ENCODE data around the gene SORBS2. TPM values are rescaled to one million over a fixed set of nuclear protein-coding genes. Genes with fewer than 3 reads are reported as not detected.
"Not testable (repeated sequence)": the region's sequence is repeated elsewhere in the genome, so short reads cannot be mapped to it uniquely, and the experiment has no call there.

SORBS2 gene
- total RNA-seq, 2 experiments from 2014 or later: not detected

DNA sequence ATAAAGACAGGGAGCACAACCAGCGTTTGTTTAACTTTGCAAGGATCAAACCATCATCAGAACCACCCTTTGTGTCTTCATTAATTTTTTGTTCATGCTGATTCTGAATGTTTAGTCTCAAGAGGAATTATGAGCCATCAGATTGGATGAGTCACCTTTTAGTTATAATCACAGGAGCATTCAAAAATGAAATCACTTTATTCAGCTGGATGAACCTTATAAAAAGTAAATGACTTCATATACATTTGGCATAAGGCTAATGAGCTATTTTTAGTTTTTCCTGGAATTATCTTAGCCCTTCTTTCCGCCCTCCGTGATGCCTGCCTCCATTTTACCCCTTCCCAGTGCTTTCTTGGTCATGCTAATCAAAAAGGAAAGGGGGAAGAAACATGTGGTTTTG lies 103.6 kb downstream of the SORBS2 start:
- ATAC-seq (ENCODE audit: poor library complexity) (no peak), DNase-seq (no peak)
- TF ChIP-seq, protein P1, sequence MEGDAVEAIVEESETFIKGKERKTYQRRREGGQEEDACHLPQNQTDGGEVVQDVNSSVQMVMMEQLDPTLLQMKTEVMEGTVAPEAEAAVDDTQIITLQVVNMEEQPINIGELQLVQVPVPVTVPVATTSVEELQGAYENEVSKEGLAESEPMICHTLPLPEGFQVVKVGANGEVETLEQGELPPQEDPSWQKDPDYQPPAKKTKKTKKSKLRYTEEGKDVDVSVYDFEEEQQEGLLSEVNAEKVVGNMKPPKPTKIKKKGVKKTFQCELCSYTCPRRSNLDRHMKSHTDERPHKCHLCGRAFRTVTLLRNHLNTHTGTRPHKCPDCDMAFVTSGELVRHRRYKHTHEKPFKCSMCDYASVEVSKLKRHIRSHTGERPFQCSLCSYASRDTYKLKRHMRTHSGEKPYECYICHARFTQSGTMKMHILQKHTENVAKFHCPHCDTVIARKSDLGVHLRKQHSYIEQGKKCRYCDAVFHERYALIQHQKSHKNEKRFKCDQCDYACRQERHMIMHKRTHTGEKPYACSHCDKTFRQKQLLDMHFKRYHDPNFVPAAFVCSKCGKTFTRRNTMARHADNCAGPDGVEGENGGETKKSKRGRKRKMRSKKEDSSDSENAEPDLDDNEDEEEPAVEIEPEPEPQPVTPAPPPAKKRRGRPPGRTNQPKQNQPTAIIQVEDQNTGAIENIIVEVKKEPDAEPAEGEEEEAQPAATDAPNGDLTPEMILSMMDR (IDR thresholded peaks at IDR 0.05): no peak
- no peak overlapping the region for H3K4me3 Mint-ChIP-seq
- ChIA-PET POLR2A (no interaction called here), CTCF (no interaction called here)
- intact Hi-C loops (cut with DNase I, micrococcal nuclease): no loop called here
- Histone ChIP-seq H3K27me3 (ENCODE audit: control insufficient read depth in 1 of 2, insufficient read depth in 2 of 2, low read length in 2 of 2) (peaks cover 5% of the 10 kb centered on the region in 2 experiments), H3K9me3 (ENCODE audit: control insufficient read depth in 1 of 2, insufficient read depth in 1 of 2, low read length in 2 of 2) (no peaks in the 10 kb centered on the region), H3K4me1 (ENCODE audit: insufficient read depth, low read length) (no peaks in the 10 kb centered on the region), H3K36me3 (ENCODE audit: insufficient read depth, low read length) (no peaks in the 10 kb centered on the region), H3K4me3 (ENCODE audit: low read length) (no peak overlapping the region), H3K27ac (ENCODE audit: low read depth in 1 of 2, low read length in 2 of 2) (no peak overlapping the region)
- H3K4me1 Mint-ChIP-seq (ENCODE audit: low read depth): no peaks in the 10 kb centered on the region
- H3K27me3 Mint-ChIP-seq: peaks cover 31% of the 10 kb centered on the region
- H3K27ac Mint-ChIP-seq: no peak overlapping the region
- no peaks in the 10 kb centered on the region for H3K36me3 Mint-ChIP-seq (ENCODE audit: low read depth)
- no peaks in the 10 kb centered on the region for H3K9me3 Mint-ChIP-seq

DNA sequence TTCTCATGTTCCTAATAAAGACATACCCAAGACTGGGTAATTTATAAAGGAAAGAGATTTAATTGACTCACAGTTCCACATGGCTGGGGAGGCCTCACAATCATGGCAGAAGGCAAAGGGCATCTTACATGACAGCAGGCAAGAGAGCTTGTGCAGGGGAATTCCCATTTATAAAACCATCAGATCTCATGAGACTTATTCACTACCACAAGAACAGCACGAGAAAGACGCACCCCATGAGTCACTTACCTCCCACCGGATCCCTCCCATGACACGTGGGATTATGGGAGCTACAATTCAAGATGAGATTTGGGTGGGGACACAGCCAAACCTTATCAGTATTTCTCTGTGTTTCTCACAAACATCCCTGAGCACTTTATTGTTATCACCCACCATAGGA lies 104.4 kb downstream of the SORBS2 start:
- H3K4me1 Mint-ChIP-seq (ENCODE audit: low read depth); H3K36me3 ChIP-seq (ENCODE audit: insufficient read depth, low read length); H3K27me3 ChIP-seq (ENCODE audit: control insufficient read depth in 1 of 2, insufficient read depth in 2 of 2, low read length in 2 of 2); POLR2A ChIA-PET; H3K27ac Mint-ChIP-seq; intact Hi-C loops (cut with DNase I, micrococcal nuclease); H3K4me3 ChIP-seq (ENCODE audit: low read length); ATAC-seq (ENCODE audit: poor library complexity); H3K9me3 Mint-ChIP-seq; H3K4me1 ChIP-seq (ENCODE audit: insufficient read depth, low read length); H3K9me3 ChIP-seq (ENCODE audit: control insufficient read depth in 1 of 2, insufficient read depth in 1 of 2, low read length in 2 of 2); H3K36me3 Mint-ChIP-seq (ENCODE audit: low read depth); H3K27ac ChIP-seq (ENCODE audit: low read depth in 1 of 2, low read length in 2 of 2); H3K4me3 Mint-ChIP-seq; CTCF ChIA-PET; DNase-seq: not testable (repeated sequence)
- peaks cover 24% of the 10 kb centered on the region for H3K27me3 Mint-ChIP-seq

DNA sequence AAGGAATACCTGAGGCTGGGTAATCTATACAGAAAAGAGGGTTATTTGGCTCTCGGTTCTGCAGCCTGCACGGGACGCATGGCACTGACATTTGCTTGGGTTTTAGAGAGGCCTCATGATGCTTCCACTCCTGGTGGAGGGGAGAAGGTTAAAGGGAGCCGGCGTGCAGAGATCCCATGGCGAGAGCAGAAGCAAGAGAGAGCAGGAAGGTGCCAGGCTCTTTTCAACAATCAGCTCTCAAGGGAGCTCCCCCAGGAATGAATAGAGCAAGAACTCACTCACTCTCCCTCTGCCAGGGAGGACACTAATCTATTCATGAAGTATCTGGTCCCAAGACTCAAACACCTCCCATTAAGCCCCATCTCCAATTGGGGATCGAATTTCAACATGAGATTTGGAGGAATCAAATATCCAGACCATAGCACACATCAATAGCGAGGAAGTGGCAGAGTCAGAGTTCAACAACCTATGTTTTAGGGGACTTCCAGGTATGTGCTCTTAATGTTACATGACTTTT lies 109.8 kb downstream of the SORBS2 start:
- no peak overlapping the region for H3K27ac Mint-ChIP-seq
- intact Hi-C loops (cut with DNase I, micrococcal nuclease): no loop called here
- Histone ChIP-seq H3K27me3 (ENCODE audit: control insufficient read depth in 1 of 2, insufficient read depth in 2 of 2, low read length in 2 of 2) (peaks cover 0 to 4% of the 10 kb centered on the region in 2 experiments), H3K4me1 (ENCODE audit: insufficient read depth, low read length) (no peaks in the 10 kb centered on the region), H3K4me3 (ENCODE audit: low read length) (no peak overlapping the region), H3K27ac (ENCODE audit: low read depth in 1 of 2, low read length in 2 of 2) (no peak overlapping the region), H3K36me3 (ENCODE audit: insufficient read depth, low read length) (no peaks in the 10 kb centered on the region), H3K9me3 (ENCODE audit: control insufficient read depth in 1 of 2, insufficient read depth in 1 of 2, low read length in 2 of 2) (no peaks in the 10 kb centered on the region)
- no peaks in the 10 kb centered on the region for H3K4me1 Mint-ChIP-seq (ENCODE audit: low read depth)
- TF ChIP-seq, protein P1 (IDR thresholded peaks at IDR 0.05): no peak
- no peak overlapping the region for H3K4me3 Mint-ChIP-seq
- peaks cover 9% of the 10 kb centered on the region for H3K27me3 Mint-ChIP-seq
- ATAC-seq (ENCODE audit: poor library complexity) (no peak), DNase-seq (no peak)
- H3K36me3 Mint-ChIP-seq (ENCODE audit: low read depth): no peaks in the 10 kb centered on the region
- H3K9me3 Mint-ChIP-seq: no peaks in the 10 kb centered on the region
- POLR2A ChIA-PET: no interaction called here
- CTCF ChIA-PET: no interaction called here

DNA sequence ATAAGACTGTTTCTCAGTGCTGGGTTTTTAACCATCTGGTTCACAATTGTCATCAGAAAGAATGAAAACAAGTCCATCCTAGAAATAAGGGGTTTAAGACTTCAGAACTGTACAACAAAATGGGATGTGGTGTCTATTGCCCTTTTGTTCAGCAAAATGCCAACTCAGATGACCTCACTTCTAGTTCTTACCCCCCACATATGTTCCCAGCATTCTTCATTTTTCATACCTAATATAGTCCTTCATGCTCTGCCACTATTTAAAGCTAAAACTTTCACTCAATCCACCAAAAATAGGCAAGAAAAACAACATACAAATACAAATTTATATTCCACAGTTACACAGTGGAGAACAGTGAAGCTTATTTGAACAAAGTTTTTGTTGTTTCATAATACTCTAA lies 111.4 kb downstream of the SORBS2 start:
- no peak overlapping the region for H3K4me3 ChIP-seq (ENCODE audit: low read length)
- no peaks in the 10 kb centered on the region for H3K4me1 ChIP-seq (ENCODE audit: insufficient read depth, low read length)
- Mint-ChIP-seq H3K9me3 (no peaks in the 10 kb centered on the region), H3K4me3 (no peak overlapping the region), H3K4me1 (ENCODE audit: low read depth) (no peaks in the 10 kb centered on the region), H3K27me3 (peaks cover 12% of the 10 kb centered on the region), H3K27ac (no peak overlapping the region), H3K36me3 (ENCODE audit: low read depth) (no peaks in the 10 kb centered on the region)
- no peaks in the 10 kb centered on the region for H3K36me3 ChIP-seq (ENCODE audit: insufficient read depth, low read length)
- peaks cover 0 to 4% of the 10 kb centered on the region in 2 experiments for H3K27me3 ChIP-seq (ENCODE audit: control insufficient read depth in 1 of 2, insufficient read depth in 2 of 2, low read length in 2 of 2)
- TF ChIP-seq, protein P1 (IDR thresholded peaks at IDR 0.05): no peak
- H3K9me3 ChIP-seq (ENCODE audit: control insufficient read depth in 1 of 2, insufficient read depth in 1 of 2, low read length in 2 of 2): no peaks in the 10 kb centered on the region
- ATAC-seq (ENCODE audit: poor library complexity) (no peak), DNase-seq (no peak)
- H3K27ac ChIP-seq (ENCODE audit: low read depth in 1 of 2, low read length in 2 of 2): no peak overlapping the region
- POLR2A ChIA-PET: no interaction called here
- intact Hi-C loops (cut with DNase I, micrococcal nuclease): no loop called here
- CTCF ChIA-PET: no interaction called here
